GM20000 (cell line): Measurements from ENCODE around the gene AP3B2.
"Not testable (repeated sequence)": the region's sequence is repeated elsewhere in the genome, so short reads cannot be mapped to it uniquely, and the experiment has no call there.

Experiments
- DNase-seq: peaks from one replicate; pipeline ENCODE4 v3.0.0; 2012; ENCODE audit warnings: low spot score
- CTCF ChIP-seq: IDR thresholded peaks from 2 replicates; pipeline ENCODE4 v1.5.1; 2012; ENCODE audit warnings: mild to moderate bottlenecking, control low read depth; ENCODE audit errors: extremely low read depth, missing control alignments

Gene AP3B2

GRCh38 chr15:82648257-82649103, 61.2 kb downstream of the AP3B2 start:
- no peak for DNase-seq
- TF ChIP-seq CTCF, result no peak

- DNase-seq, result no peak
- no peak for TF ChIP-seq CTCF
Observed at GRCh38 chr15:82647835-82648256, 61.8 kb downstream of the AP3B2 start.

- TF ChIP-seq CTCF, result no peak
- DNase-seq, result peak; percentile 69
Observed at GRCh38 chr15:82647045-82647834, 62.4 kb downstream of the AP3B2 start, which contains the start of gene CPEB1. Gene CPEB1 (minus strand): TSS chr15:82647363. CDS start chr15:82628459, 18,904 bp downstream.

- DNase-seq, result no peak
- no peak for TF ChIP-seq CTCF
Observed at GRCh38 chr15:82646250-82647044, 63.2 kb downstream of the AP3B2 start.

GRCh38 chr15:82644967-82645852, 64.5 kb downstream of the AP3B2 start:
- DNase-seq, result not testable (repeated sequence)

GRCh38 chr15:82643992-82644391, 65.7 kb downstream of the AP3B2 start:
- no peak for TF ChIP-seq CTCF
- no peak for DNase-seq

- no peak for TF ChIP-seq CTCF
Observed at GRCh38 chr15:82642656-82643055, 67.0 kb downstream of the AP3B2 start.

More at GRCh38 chr15:82642656-82643055, 67.0 kb downstream of the AP3B2 start:
- no peak for DNase-seq
